Measurements from ENCODE around the gene BEST4. TPM values are rescaled to one million over a fixed set of nuclear protein-coding genes. Genes with fewer than 3 reads are reported as not detected.
A peak's percentile ranks its signal among the peaks of the same experiment; 100 is the strongest.
"Not testable (repeated sequence)": the region's sequence is repeated elsewhere in the genome, so short reads cannot be mapped to it uniquely, and the experiment has no call there.

The BEST4 gene
- total RNA-seq, 2 experiments from 2014 or later = 0.44 to 3.1 TPM

GRCh38 chr1:44775930-44776729, 11.8 kb downstream of the BEST4 start:
- Histone ChIP-seq H3K79me2 (ENCODE audit: insufficient read depth, low read depth, low read length) (peaks cover 54% of the 10 kb centered on the region), H4K20me1 (ENCODE audit: insufficient read depth, low read length) (peaks cover 10% of the 10 kb centered on the region), H3K4me3 (ENCODE audit: low read depth, low read length, poor library complexity, severe bottlenecking) (peak overlapping the region; percentile 99), H3K36me3 (ENCODE audit: insufficient read depth, low read length) (peaks cover 56% of the 10 kb centered on the region), H3K9me2 (ENCODE audit: insufficient read depth, low read length) (no peaks in the 10 kb centered on the region), H3K9me3 (ENCODE audit: low read length) (no peaks in the 10 kb centered on the region), H3K4me2 (ENCODE audit: low read length) (peak overlapping the region; percentile 93), H3K27ac (ENCODE audit: low read depth, low read length, poor library complexity, severe bottlenecking) (peak overlapping the region; percentile 68), H3K4me1 (ENCODE audit: insufficient read depth, low read length, poor library complexity, severe bottlenecking) (peaks cover 32% of the 10 kb centered on the region), H2AFZ (ENCODE audit: low read length) (no peak overlapping the region)
- intact Hi-C loops (cut with micrococcal nuclease; ENCODE audit: unreplicated experiment) = loop anchor here (2.0 kb wide), 2 partner anchors 37 to 45 kb away; partner anchors contain the start of genes KIF2C and RNU5D-1
- ChIA-PET CTCF (ENCODE audit: unreplicated experiment) (interaction anchor here (0.5 to 1.0 kb wide), 4 partner anchors 9 to 47 kb away, joined by 3 to 4 read pairs (median 3); partner anchors contain the start of gene BEST4), POLR2A (interaction anchor here (0.9 to 4.4 kb wide), 11 partner anchors 8 to 91 kb away, joined by 3 to 33 read pairs (median 9); partner anchors contain the start of gene RNU5D-1)
- peak; percentile 51 for DNase-seq (ENCODE audit: low spot score)
- TSS peak; percentile 66 for BruUV-seq (replicated peaks)
- TF ChIP-seq, protein P1, sequence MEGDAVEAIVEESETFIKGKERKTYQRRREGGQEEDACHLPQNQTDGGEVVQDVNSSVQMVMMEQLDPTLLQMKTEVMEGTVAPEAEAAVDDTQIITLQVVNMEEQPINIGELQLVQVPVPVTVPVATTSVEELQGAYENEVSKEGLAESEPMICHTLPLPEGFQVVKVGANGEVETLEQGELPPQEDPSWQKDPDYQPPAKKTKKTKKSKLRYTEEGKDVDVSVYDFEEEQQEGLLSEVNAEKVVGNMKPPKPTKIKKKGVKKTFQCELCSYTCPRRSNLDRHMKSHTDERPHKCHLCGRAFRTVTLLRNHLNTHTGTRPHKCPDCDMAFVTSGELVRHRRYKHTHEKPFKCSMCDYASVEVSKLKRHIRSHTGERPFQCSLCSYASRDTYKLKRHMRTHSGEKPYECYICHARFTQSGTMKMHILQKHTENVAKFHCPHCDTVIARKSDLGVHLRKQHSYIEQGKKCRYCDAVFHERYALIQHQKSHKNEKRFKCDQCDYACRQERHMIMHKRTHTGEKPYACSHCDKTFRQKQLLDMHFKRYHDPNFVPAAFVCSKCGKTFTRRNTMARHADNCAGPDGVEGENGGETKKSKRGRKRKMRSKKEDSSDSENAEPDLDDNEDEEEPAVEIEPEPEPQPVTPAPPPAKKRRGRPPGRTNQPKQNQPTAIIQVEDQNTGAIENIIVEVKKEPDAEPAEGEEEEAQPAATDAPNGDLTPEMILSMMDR (conservative IDR thresholded peaks at IDR 0.05; ENCODE audit: low read length) = no peak

GRCh38 chr1:44775078-44775929, 12.7 kb downstream of the BEST4 start, which contains the start of gene RPS8:
Gene RPS8, plus strand, starts transcription at chr1:44775540. Its CDS starts 57 bp downstream, at chr1:44775597.
- peaks cover 54% of the 10 kb centered on the region for H3K79me2 ChIP-seq (ENCODE audit: insufficient read depth, low read depth, low read length)
- peak within 1 kb of the TSS; percentile 47; the same call in 1 of the 2 replicates for H2AFZ ChIP-seq (ENCODE audit: low read length)
- POLR2A ChIA-PET = interaction anchor here (0.5 to 4.4 kb wide), 20 partner anchors 8 to 565 kb away, joined by 3 to 33 read pairs (median 4); partner anchors contain the start of genes MUTYH, RNU5D-1 and TOE1
- H3K9me2 ChIP-seq (ENCODE audit: insufficient read depth, low read length) = no peaks in the 10 kb centered on the region
- no peak for TF ChIP-seq EZH2phosphoT487 (IDR thresholded peaks at IDR 0.05; ENCODE audit: borderline replicate concordance, low read depth, low read length)
- TF ChIP-seq, protein P1 (conservative IDR thresholded peaks at IDR 0.05; ENCODE audit: low read length) = no peak
- peaks cover 10% of the 10 kb centered on the region for H4K20me1 ChIP-seq (ENCODE audit: insufficient read depth, low read length)
- H3K9me3 ChIP-seq (ENCODE audit: low read length) = no peaks in the 10 kb centered on the region
- peak within 1 kb of the TSS; percentile 93 for H3K4me2 ChIP-seq (ENCODE audit: low read length)
- H3K27ac ChIP-seq (ENCODE audit: low read depth, low read length, poor library complexity, severe bottlenecking) = peak within 1 kb of the TSS; percentile 68
- CTCF ChIA-PET (ENCODE audit: unreplicated experiment) = interaction anchor here (0.5 to 1.0 kb wide), 4 partner anchors 10 to 236 kb away, joined by 3 to 4 read pairs (median 3); partner anchors contain the start of genes BEST4 and HECTD3
- peaks cover 32% of the 10 kb centered on the region for H3K4me1 ChIP-seq (ENCODE audit: insufficient read depth, low read length, poor library complexity, severe bottlenecking)
- DNase-seq (ENCODE audit: low spot score) = peak; percentile 95
- H3K36me3 ChIP-seq (ENCODE audit: insufficient read depth, low read length) = peaks cover 48% of the 10 kb centered on the region
- peak within 1 kb of the TSS; percentile 99 for H3K4me3 ChIP-seq (ENCODE audit: low read depth, low read length, poor library complexity, severe bottlenecking)
- TSS peak; percentile 97 for BruUV-seq (replicated peaks)
- intact Hi-C loops (cut with micrococcal nuclease; ENCODE audit: unreplicated experiment) = loop anchor here (2.0 kb wide), 2 partner anchors 37 to 45 kb away; partner anchors contain the start of genes KIF2C and RNU5D-1

GRCh38 chr1:44766421-44766820, 21.5 kb downstream of the BEST4 start:
- DNase-seq (ENCODE audit: low spot score); intact Hi-C loops (cut with micrococcal nuclease; ENCODE audit: unreplicated experiment); H2AFZ ChIP-seq (ENCODE audit: low read length); H3K79me2 ChIP-seq (ENCODE audit: insufficient read depth, low read depth, low read length); H3K9me2 ChIP-seq (ENCODE audit: insufficient read depth, low read length); H3K27ac ChIP-seq (ENCODE audit: low read depth, low read length, poor library complexity, severe bottlenecking); H3K9me3 ChIP-seq (ENCODE audit: low read length); H3K4me2 ChIP-seq (ENCODE audit: low read length); BruUV-seq (replicated peaks); H4K20me1 ChIP-seq (ENCODE audit: insufficient read depth, low read length); H3K4me1 ChIP-seq (ENCODE audit: insufficient read depth, low read length, poor library complexity, severe bottlenecking); H3K4me3 ChIP-seq (ENCODE audit: low read depth, low read length, poor library complexity, severe bottlenecking): not testable (repeated sequence)
- peaks cover 78% of the 10 kb centered on the region for H3K36me3 ChIP-seq (ENCODE audit: insufficient read depth, low read length)
- CTCF ChIA-PET (ENCODE audit: unreplicated experiment) = interaction anchor here (0.6 kb wide), 1 partner anchor 25 kb away, joined by 3 read pairs; no protein-coding TSS in a partner anchor
- POLR2A ChIA-PET = interaction anchor here (0.6 to 1.4 kb wide), 5 partner anchors 9 to 35 kb away, joined by 3 to 5 read pairs (median 4); partner anchors contain the start of gene RPS8
